ENCODE measurements around the gene TMEM200A.

The TMEM200A gene

GRCh38 chr6:130467146-130468050 is 101.6 kb downstream of the TMEM200A start:
- Histone ChIP-seq H3K27me3 (ENCODE audit: low read length) (no peaks in the 10 kb centered on the region), H3K9me3 (ENCODE audit: insufficient read depth, low read length) (no peaks in the 10 kb centered on the region), H3K36me3 (ENCODE audit: low read length) (no peaks in the 10 kb centered on the region), H3K79me2 (ENCODE audit: insufficient read depth, low read length) (no peaks in the 10 kb centered on the region), H4K20me1 (ENCODE audit: low read depth, low read length) (no peaks in the 10 kb centered on the region), H3K27ac (ENCODE audit: low read depth, low read length) (no peak overlapping the region), H3K9ac (ENCODE audit: low read length) (no peak overlapping the region), H3F3A (ENCODE audit: insufficient read depth) (no peaks in the 10 kb centered on the region), H3K4me3 (ENCODE audit: insufficient read depth, low read length, poor library complexity, severe bottlenecking) (no peak overlapping the region), H3K4me2 (ENCODE audit: low read depth, low read length, poor library complexity, severe bottlenecking) (no peak overlapping the region), H2AFZ (ENCODE audit: low read depth, low read length, severe bottlenecking) (no peak overlapping the region), H3K9me2 (replicated peaks; ENCODE audit: insufficient read depth, low read length) (no peaks in the 10 kb centered on the region)
- TF ChIP-seq, protein P1, sequence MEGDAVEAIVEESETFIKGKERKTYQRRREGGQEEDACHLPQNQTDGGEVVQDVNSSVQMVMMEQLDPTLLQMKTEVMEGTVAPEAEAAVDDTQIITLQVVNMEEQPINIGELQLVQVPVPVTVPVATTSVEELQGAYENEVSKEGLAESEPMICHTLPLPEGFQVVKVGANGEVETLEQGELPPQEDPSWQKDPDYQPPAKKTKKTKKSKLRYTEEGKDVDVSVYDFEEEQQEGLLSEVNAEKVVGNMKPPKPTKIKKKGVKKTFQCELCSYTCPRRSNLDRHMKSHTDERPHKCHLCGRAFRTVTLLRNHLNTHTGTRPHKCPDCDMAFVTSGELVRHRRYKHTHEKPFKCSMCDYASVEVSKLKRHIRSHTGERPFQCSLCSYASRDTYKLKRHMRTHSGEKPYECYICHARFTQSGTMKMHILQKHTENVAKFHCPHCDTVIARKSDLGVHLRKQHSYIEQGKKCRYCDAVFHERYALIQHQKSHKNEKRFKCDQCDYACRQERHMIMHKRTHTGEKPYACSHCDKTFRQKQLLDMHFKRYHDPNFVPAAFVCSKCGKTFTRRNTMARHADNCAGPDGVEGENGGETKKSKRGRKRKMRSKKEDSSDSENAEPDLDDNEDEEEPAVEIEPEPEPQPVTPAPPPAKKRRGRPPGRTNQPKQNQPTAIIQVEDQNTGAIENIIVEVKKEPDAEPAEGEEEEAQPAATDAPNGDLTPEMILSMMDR (IDR thresholded peaks at IDR 0.05; ENCODE audit: insufficient read depth, low read length, poor library complexity, severe bottlenecking): no peak
- TF ChIP-seq EZH2phosphoT487 (conservative IDR thresholded peaks at IDR 0.05; ENCODE audit: low read length): no peak

DNA sequence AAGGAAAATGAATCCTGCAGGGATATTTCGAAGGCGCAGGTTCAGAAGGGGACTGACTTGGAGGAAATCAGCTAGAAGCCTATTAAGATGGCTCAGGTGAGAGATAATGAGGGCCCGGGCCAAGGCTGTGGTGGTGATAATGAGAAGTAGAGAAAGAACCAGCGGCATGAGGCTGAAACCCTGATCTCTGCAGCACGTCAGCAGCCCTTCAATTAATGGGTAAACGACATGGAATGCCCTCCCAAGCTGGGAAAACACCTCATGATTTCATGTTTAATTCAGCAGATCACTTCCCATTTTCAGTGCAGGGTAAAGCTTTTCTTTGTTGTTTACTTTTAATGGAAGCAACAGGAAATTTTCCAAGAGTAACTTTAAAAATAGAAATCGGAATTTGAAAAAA is 104.9 kb downstream of the TMEM200A start:
- Histone ChIP-seq H3K4me3 (ENCODE audit: insufficient read depth, low read length, poor library complexity, severe bottlenecking) (no peak overlapping the region), H2AFZ (ENCODE audit: low read depth, low read length, severe bottlenecking) (no peak overlapping the region), H3K4me2 (ENCODE audit: low read depth, low read length, poor library complexity, severe bottlenecking) (no peak overlapping the region), H3F3A (ENCODE audit: insufficient read depth) (no peaks in the 10 kb centered on the region), H3K36me3 (ENCODE audit: low read length) (no peaks in the 10 kb centered on the region), H3K9me2 (replicated peaks; ENCODE audit: insufficient read depth, low read length) (no peaks in the 10 kb centered on the region), H4K20me1 (ENCODE audit: low read depth, low read length) (no peaks in the 10 kb centered on the region), H3K9me3 (ENCODE audit: insufficient read depth, low read length) (no peaks in the 10 kb centered on the region), H3K27ac (ENCODE audit: low read depth, low read length) (no peak overlapping the region), H3K9ac (ENCODE audit: low read length) (no peak overlapping the region), H3K27me3 (ENCODE audit: low read length) (no peaks in the 10 kb centered on the region), H3K79me2 (ENCODE audit: insufficient read depth, low read length) (no peaks in the 10 kb centered on the region)
- TF ChIP-seq EZH2phosphoT487 (conservative IDR thresholded peaks at IDR 0.05; ENCODE audit: low read length): no peak
- TF ChIP-seq, protein P1 (IDR thresholded peaks at IDR 0.05; ENCODE audit: insufficient read depth, low read length, poor library complexity, severe bottlenecking): no peak

DNA sequence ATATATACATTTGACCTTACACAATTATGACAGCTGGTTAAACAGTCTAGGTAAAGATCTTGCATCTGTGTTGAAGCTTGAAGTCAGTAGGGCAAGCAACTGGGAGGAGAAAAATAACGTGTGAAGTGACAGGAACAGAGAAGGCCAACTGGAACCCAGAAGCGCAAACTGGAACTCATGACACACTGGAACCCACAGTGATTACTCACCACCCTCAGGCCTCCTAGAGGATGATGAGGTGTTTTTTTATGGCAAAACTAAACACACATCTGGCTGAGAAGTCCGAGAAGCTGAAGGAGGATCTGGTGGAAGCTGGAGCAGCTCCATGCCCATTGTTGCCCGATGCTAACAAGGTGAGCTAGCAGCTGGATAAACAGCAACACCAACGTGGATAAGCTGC is 108.1 kb downstream of the TMEM200A start:
- no peak overlapping the region for H3K9ac ChIP-seq (ENCODE audit: low read length)
- no peaks in the 10 kb centered on the region for H3K9me3 ChIP-seq (ENCODE audit: insufficient read depth, low read length)
- no peaks in the 10 kb centered on the region for H4K20me1 ChIP-seq (ENCODE audit: low read depth, low read length)
- H3K4me2 ChIP-seq (ENCODE audit: low read depth, low read length, poor library complexity, severe bottlenecking): no peak overlapping the region
- no peaks in the 10 kb centered on the region for H3K9me2 ChIP-seq (replicated peaks; ENCODE audit: insufficient read depth, low read length)
- no peaks in the 10 kb centered on the region for H3F3A ChIP-seq (ENCODE audit: insufficient read depth)
- no peaks in the 10 kb centered on the region for H3K27me3 ChIP-seq (ENCODE audit: low read length)
- H3K4me3 ChIP-seq (ENCODE audit: insufficient read depth, low read length, poor library complexity, severe bottlenecking): no peak overlapping the region
- H2AFZ ChIP-seq (ENCODE audit: low read depth, low read length, severe bottlenecking): no peak overlapping the region
- TF ChIP-seq EZH2phosphoT487 (conservative IDR thresholded peaks at IDR 0.05; ENCODE audit: low read length): no peak
- no peaks in the 10 kb centered on the region for H3K79me2 ChIP-seq (ENCODE audit: insufficient read depth, low read length)
- no peaks in the 10 kb centered on the region for H3K36me3 ChIP-seq (ENCODE audit: low read length)
- H3K27ac ChIP-seq (ENCODE audit: low read depth, low read length): no peak overlapping the region
